GM19397 (cell line): ENCODE results near the gene TSPAN14.
"Not testable (repeated sequence)": the region's sequence is repeated elsewhere in the genome, so short reads cannot be mapped to it uniquely, and the experiment has no call there.

Experiments used
- ATAC-seq: cut with Tn5 transposase; IDR thresholded peaks from one replicate; pipeline ENCODE4 v1.9.1; 2021; ENCODE audit warnings: mild to moderate bottlenecking, moderate library complexity; ENCODE audit not compliant: unreplicated experiment

Gene TSPAN14

GRCh38 chr10:80453842-80454512 is at the start of gene TSPAN14:
Gene TSPAN14, plus strand, starts transcription at chr10:80454310. Its CDS starts 34,924 bp downstream, at chr10:80489234.
- ATAC-seq, result peak; percentile 72

GRCh38 chr10:80405035-80405434 is 49.1 kb upstream of the TSPAN14 start:
- ATAC-seq, result no peak

- no peak for ATAC-seq
Measured at GRCh38 chr10:80405626-80406025, 48.5 kb upstream of the TSPAN14 start.

GRCh38 chr10:80406204-80406603 is 47.9 kb upstream of the TSPAN14 start:
- no peak for ATAC-seq

- ATAC-seq, result peak; percentile 15
Measured at GRCh38 chr10:80407812-80408241, 46.3 kb upstream of the TSPAN14 start.

- peak; percentile 97 for ATAC-seq
Measured at GRCh38 chr10:80408242-80409101, 45.6 kb upstream of the TSPAN14 start, which contains the start of gene PRXL2A. Gene PRXL2A, plus strand, starts transcription at chr10:80408551. Its CDS starts 11,917 bp downstream, at chr10:80420468.

GRCh38 chr10:80409121-80409520 is 45.0 kb upstream of the TSPAN14 start:
- ATAC-seq, result no peak

GRCh38 chr10:80410122-80410521 is 44.0 kb upstream of the TSPAN14 start:
- ATAC-seq, result no peak

GRCh38 chr10:80410578-80411145 is 43.4 kb upstream of the TSPAN14 start:
- no peak for ATAC-seq

GRCh38 chr10:80411267-80411668 is 42.8 kb upstream of the TSPAN14 start:
- ATAC-seq, result no peak

GRCh38 chr10:80411681-80412220 is 42.4 kb upstream of the TSPAN14 start:
- ATAC-seq, result no peak

- ATAC-seq, result no peak
Measured at GRCh38 chr10:80412486-80412885, 41.6 kb upstream of the TSPAN14 start.

GRCh38 chr10:80413271-80413996 is 40.7 kb upstream of the TSPAN14 start:
- no peak for ATAC-seq

GRCh38 chr10:80414142-80414895 is 39.8 kb upstream of the TSPAN14 start:
- ATAC-seq, result no peak

- ATAC-seq, result no peak
Measured at GRCh38 chr10:80415734-80416478, 38.2 kb upstream of the TSPAN14 start.

- no peak for ATAC-seq
Measured at GRCh38 chr10:80416479-80417098, 37.5 kb upstream of the TSPAN14 start.

- ATAC-seq, result not testable (repeated sequence)
Measured at GRCh38 chr10:80417256-80417655, 36.9 kb upstream of the TSPAN14 start.

GRCh38 chr10:80421050-80421706 is 32.9 kb upstream of the TSPAN14 start:
- peak; percentile 22 for ATAC-seq
